Measurements from ENCODE around the gene MVD.

MVD gene

GRCh38 chr16:88631384-88631783, 31.5 kb downstream of the MVD start:
- TF ChIP-seq CTCF (IDR thresholded peaks at IDR 0.05; ENCODE audit: low read depth, low read length), result no peak
- DNase-seq (ENCODE audit: extremely low read depth, low read depth), result no peak

- DNase-seq (ENCODE audit: extremely low read depth, low read depth), result no peak
- TF ChIP-seq CTCF (IDR thresholded peaks at IDR 0.05; ENCODE audit: low read depth, low read length), result no peak
Observed at GRCh38 chr16:88630941-88631340, 31.9 kb downstream of the MVD start.

GRCh38 chr16:88630433-88630832, 32.5 kb downstream of the MVD start:
- no peak for TF ChIP-seq CTCF (IDR thresholded peaks at IDR 0.05; ENCODE audit: low read depth, low read length)
- no peak for DNase-seq (ENCODE audit: extremely low read depth, low read depth)

GRCh38 chr16:88629835-88630234, 33.1 kb downstream of the MVD start:
- no peak for DNase-seq (ENCODE audit: extremely low read depth, low read depth)
- no peak for TF ChIP-seq CTCF (IDR thresholded peaks at IDR 0.05; ENCODE audit: low read depth, low read length)

- DNase-seq (ENCODE audit: extremely low read depth, low read depth), result no peak
- TF ChIP-seq CTCF (IDR thresholded peaks at IDR 0.05; ENCODE audit: low read depth, low read length), result peak; percentile 19
Observed at GRCh38 chr16:88628512-88628974, 34.3 kb downstream of the MVD start.

- no peak for DNase-seq (ENCODE audit: extremely low read depth, low read depth)
- TF ChIP-seq CTCF (IDR thresholded peaks at IDR 0.05; ENCODE audit: low read depth, low read length), result no peak
Observed at GRCh38 chr16:88627531-88628411, 35.1 kb downstream of the MVD start.

- no peak for DNase-seq (ENCODE audit: extremely low read depth, low read depth)
- no peak for TF ChIP-seq CTCF (IDR thresholded peaks at IDR 0.05; ENCODE audit: low read depth, low read length)
Observed at GRCh38 chr16:88626646-88627045, 36.2 kb downstream of the MVD start.

Measured in AG09319 (cell line).